G401 (cell line): Measurements from ENCODE around the gene MIGA1. TPM values are rescaled to one million over a fixed set of nuclear protein-coding genes. Genes with fewer than 3 reads are reported as not detected.
"Not testable (repeated sequence)": the region's sequence is repeated elsewhere in the genome, so short reads cannot be mapped to it uniquely, and the experiment has no call there.

Experiments
- DNase-seq: peaks from one replicate; pipeline ENCODE4 v3.0.0-alpha.2; 2015; ENCODE audit warnings: low spot score
- in situ Hi-C: cut with HindIII; loops from 2 replicates; pipeline ENCODE4 v1.10.0; 2016; ENCODE audit warnings: low sequenced_read_pairs, mixed read lengths
- total RNA-seq: library from RNA; depleted of rRNA; stranded (reverse); fragments of >200 nt; shearing (Covaris generic); gene quantifications from 2 replicates; pipeline ENCODE4 v1.2.3, GENCODE V29; 2014

MIGA1 gene
- total RNA-seq, 1 experiment from 2014 or later: 5.8 TPM

- DNase-seq: peak; percentile 8
- in situ Hi-C loops: no loop called here
These were observed 17.4 kb downstream of the MIGA1 start for GRCh38 chr1:77796695-77797405.

DNA sequence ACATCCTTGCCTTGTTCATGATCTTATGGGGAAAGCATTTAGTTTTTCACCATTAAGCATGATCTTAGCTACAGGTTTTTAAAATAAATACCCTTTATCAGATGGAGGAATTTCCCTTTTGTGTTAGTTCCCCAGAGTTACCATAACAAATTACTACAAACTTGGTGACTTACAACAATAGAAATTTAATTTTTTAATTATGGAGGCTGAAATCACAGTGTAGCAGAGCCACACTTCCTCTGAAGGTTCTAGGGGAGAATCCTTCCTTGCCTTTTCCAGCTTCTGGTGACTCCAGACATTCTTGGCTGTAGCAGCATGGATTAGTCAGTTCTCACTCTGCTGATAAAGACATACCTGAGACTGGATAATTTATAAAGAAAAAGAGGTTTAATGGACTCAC, 18.5 kb downstream of the MIGA1 start:
- in situ Hi-C loops: no loop called here
- no peak for DNase-seq

- no peak for DNase-seq
- in situ Hi-C loops: no loop called here
These were observed 22.6 kb downstream of the MIGA1 start for GRCh38 chr1:77802026-77802425.

GRCh38 chr1:77803371-77803770, 23.9 kb downstream of the MIGA1 start:
- in situ Hi-C loops: no loop called here
- DNase-seq: no peak

DNA sequence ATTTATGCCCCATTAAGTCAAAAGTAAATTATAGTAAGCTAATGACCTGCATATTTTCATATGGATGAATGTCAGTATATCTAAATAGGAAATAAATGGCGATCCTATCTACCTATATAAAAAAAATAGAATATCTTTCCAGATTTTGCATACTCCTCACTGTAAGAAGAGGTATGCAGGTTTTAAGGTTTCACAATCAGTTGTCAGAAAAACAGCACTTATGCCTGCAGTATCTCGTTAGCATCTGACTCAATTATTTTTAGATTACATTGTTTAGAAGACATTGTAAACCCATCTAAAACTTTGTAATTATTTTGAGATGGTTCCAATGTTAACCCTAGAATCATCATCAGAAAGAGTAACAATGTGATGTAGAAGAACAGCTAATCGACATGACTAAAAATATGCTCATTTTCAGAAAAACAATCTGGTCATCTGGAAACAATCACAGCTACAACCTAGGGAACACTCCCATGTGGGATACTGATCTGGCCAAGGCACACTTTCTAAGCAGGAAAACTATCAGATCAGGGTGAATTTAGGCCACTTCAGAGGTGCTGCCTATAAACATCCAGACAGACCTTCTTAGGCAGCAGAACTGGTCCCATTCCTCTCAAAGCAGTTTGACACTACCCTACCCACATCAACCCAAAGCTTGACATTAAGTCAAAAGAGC, 30.5 kb downstream of the MIGA1 start:
- DNase-seq, in situ Hi-C loops: not testable (repeated sequence)

DNA sequence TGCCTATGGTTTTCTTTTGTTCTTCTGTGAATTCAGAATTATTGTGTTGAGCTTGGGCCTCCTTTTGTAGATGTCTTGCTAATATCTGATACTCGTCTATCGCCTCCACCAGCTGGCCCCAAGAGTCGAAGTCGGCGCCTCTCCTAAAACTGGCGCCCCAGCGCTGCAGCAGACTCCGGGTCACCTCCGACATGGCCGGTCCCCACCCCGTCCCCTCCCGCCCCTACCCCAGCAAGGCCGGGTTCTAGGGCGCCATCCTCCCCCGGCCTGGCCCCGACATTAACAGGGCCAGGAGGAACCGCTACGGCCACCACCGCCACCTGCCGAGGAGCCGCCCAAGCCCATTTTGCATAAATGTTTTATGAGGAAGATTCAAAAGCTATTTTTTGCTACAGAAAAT, 32.1 kb downstream of the MIGA1 start:
- in situ Hi-C loops, DNase-seq: not testable (repeated sequence)

GRCh38 chr1:77817368-77818209, 38.1 kb downstream of the MIGA1 start:
- in situ Hi-C loops: no loop called here
- no peak for DNase-seq

DNA sequence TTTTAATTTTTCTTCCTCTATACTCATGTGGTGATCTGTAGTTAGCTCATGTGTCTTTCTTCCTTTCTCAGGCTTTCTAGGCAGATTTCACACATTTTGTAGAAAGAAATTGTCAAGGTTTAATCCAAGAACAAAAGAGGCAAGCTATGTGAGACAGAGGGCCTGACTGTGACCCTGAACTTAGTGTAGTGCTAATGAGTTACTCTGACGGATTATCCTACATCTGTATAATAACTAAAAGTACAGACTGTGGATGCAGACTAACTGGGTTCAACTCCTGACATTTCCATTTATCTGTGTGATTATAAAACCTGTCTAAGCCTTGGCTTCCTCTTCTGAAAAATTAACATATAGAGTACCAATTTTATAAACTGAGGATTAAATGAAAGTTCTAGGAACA, 40.7 kb downstream of the MIGA1 start:
- no peak for DNase-seq
- in situ Hi-C loops: no loop called here

GRCh38 chr1:77824079-77824478, 44.6 kb downstream of the MIGA1 start:
- in situ Hi-C loops: no loop called here

DNA sequence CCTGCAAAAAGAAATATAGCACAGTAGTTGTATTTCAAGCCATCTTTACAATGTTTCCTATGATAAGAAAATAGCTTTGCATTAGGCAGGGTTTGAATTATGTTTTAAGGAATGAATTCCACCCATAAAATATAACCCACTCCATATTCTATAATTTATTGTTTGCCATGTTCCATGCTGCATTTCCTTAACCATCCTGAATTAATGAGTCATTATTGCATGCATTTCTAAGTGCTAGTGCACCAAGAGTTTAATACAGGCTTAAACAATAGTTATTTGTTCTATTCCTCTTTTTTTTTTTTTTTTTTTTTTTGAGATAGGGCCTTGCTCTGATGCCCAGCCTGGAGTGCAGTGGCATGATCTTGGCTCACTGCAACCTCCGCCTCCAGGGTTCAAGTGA, 45.2 kb downstream of the MIGA1 start:
- DNase-seq: no peak
- in situ Hi-C loops: no loop called here

More at GRCh38 chr1:77824079-77824478, 44.6 kb downstream of the MIGA1 start:
- no peak for DNase-seq

DNA sequence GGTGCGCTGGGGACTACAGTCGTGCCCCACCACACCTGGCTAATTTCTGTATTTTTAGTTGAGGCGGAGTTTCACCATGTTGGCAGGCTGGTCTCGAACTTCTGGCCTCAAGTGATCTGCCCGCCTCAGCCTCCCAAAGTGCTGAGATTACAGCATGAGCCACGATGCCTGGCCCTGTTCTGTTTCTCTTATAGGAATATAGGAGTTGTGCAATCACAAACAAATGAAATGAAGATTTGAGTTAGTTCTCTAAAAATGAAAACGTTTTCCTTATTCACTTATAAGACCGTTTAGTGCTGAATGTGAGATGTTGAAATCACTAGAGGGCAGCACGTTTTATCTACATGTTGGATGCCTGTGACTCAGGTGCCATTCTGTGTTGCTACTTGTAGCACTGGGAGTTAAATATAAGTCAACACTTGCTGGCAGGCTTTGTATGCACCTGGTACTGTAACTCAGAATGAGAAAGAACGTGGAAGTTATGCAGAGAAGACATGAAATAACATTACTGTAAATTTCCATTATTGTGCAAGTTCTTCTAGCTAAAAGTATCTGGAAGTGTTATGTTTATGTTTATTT, 45.8 kb downstream of the MIGA1 start:
- in situ Hi-C loops: no loop called here
- DNase-seq: peak; percentile 32

GRCh38 chr1:77826851-77827250, 47.4 kb downstream of the MIGA1 start:
- DNase-seq, in situ Hi-C loops: not testable (repeated sequence)

DNA sequence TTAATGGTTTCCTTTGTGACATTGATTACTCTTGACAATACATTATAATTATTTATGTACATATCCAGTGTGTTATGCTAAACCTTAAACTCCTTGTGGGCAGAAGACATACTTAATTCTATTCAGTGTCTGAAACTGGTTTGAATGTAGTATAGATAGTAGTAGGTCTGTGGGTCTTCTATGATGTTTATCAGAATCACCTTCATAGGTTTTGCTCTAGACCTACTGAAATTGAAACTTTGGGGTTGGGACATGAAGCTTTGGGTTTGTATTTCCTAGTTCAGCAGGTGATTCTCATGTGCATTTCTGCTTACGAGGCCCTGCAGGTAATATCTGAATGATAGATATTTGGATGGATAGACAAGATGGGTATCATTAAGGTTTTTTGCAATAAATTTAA, 48.6 kb downstream of the MIGA1 start:
- in situ Hi-C loops: no loop called here
- DNase-seq: no peak

- in situ Hi-C loops: no loop called here
These were observed 50.4 kb downstream of the MIGA1 start for GRCh38 chr1:77829851-77830250.

GRCh38 chr1:77830946-77831345, 51.5 kb downstream of the MIGA1 start:
- no peak for DNase-seq
- in situ Hi-C loops: no loop called here

More at GRCh38 chr1:77829851-77830250, 50.4 kb downstream of the MIGA1 start:
- no peak for DNase-seq

DNA sequence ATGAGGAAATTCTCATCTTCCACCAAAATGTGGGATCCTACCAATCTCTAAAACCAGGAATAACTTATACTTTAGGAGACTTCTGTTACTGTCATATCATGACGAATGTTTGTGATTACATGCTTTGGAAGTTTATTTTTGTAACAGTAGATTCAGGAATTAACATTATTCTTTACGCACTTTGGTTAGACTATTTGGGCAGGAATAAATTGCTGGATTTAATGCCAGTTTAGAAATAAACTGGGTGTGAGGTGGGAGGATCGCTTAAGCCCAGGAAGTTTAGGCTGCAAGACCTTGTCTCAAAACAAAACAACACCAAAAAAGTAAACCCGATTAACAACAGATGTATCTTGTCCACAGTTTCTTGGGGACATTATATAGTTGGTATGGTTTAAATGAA, 52.1 kb downstream of the MIGA1 start:
- in situ Hi-C loops: no loop called here

DNA sequence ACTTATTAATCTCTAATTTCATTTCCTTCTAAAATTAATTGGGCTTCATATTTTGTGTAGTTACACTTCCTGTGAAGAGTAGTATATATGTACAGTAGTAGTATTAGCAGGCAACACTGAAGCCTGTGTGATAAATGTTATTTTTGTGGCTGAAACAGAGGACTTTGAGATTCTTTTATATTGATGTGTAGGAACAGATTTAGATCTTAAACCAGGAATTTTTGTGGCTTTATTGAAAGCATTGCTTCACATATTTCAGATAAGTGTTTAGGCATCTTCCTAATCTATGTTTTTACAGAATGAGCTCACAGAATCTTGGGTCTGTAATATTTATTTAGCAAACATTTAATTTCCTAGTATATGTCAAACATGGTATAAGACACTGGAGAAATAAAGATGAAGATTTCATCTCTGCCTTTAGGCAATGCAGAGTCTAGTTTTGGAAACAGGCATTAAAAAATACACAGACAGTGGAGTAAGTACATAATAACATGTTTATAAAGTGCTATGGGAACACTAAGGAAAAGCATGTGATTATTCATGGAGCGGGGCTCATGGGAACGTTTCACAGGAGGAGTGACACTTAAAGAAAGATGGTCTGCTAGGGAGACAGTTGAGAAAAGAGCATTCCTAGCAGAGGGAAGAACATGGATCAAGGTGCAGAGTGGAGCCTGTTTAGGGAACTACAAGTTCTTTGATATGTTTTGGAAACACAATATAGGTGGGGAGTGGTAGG, 52.7 kb downstream of the MIGA1 start:
- DNase-seq: no peak
- in situ Hi-C loops: no loop called here

More for the DNA sequence above, 52.1 kb downstream of the MIGA1 start:
- DNase-seq: no peak

DNA sequence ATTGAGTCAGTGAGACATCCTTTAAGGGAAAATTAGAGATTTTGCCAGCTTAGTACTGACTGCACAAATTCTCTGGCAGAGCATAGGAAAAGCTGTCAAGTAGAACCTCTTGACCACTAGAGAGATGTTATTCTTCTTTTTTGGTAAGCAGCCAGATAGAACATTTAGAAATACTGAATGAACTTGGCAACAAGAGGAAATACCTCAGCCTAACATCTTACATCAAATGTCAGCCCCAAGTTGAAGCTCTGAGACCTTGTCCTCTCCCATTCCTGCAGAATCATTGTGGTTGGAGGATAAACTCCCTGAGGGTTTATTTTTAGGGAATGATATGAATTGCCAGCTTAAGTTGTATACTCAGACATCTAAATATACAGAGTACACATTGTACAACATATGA, 53.5 kb downstream of the MIGA1 start:
- in situ Hi-C loops: no loop called here
- DNase-seq: peak; percentile 51

DNA sequence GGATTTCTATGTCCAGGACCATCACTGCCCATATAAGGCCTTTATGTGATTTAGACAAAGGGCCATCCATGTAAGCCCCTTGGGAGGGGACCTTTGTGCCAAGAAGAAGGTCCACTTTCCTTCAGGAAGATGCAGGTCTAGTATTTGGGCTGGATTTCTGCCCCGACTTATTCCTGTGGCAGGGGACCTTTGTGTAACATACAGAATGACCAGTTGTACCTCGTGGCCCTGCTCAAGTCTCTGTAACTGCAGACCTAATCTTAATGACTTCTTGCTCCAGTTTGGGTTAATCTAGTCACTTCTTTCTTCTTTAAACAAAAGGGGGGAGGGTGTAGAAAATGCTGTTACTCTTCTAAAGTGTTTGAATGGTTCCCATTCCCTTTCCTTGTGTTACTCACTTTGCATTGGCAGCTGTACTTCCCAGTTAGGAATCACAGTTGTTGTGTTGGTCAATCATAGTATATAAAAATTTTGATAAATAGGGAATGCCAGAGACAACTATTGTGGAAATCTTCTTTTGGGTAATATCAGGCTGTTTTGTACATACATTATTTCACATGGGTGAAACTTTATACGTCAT, 54.2 kb downstream of the MIGA1 start:
- DNase-seq: no peak
- in situ Hi-C loops: no loop called here
